H9 (cell line): Measurements from ENCODE around the gene LRRC28. TPM values are rescaled to one million over a fixed set of nuclear protein-coding genes. Genes with fewer than 3 reads are reported as not detected.

Experiments used
- DNase-seq: peaks from one replicate; pipeline ENCODE4 v3.0.0-alpha.2; 2017
- H2AFZ ChIP-seq: one replicate; pipeline ENCODE4 v1.6.1; 2013; ENCODE audit warnings: mild to moderate bottlenecking, low read length, control low read depth, moderate library complexity
- H2AK5ac ChIP-seq: 2 replicates; pipeline ENCODE4 v1.6.1; 2013; ENCODE audit warnings: low read length, control low read depth, mixed read lengths; ENCODE audit not compliant: insufficient read length
- H2BK120ac ChIP-seq: one replicate; pipeline ENCODE4 v1.6.1; 2013; ENCODE audit warnings: low read depth, mild to moderate bottlenecking, low read length, control low read depth, inconsistent platforms; ENCODE audit not compliant: poor library complexity, severe bottlenecking
- H2BK12ac ChIP-seq: 2 replicates; pipeline ENCODE4 v1.6.1; 2013; ENCODE audit warnings: low read length, control low read depth, mixed read lengths, low read depth; ENCODE audit not compliant: insufficient read length
- H2BK15ac ChIP-seq: 2 replicates; pipeline ENCODE4 v1.6.1; 2013; ENCODE audit warnings: low read depth, low read length, control low read depth
- H2BK20ac ChIP-seq: one replicate; pipeline ENCODE4 v1.6.1; 2013; ENCODE audit warnings: low read depth, mild to moderate bottlenecking, low read length, control low read depth, inconsistent platforms; ENCODE audit not compliant: poor library complexity, severe bottlenecking
- H2BK5ac ChIP-seq: 2 replicates; pipeline ENCODE4 v1.6.1; 2013; ENCODE audit warnings: low read length, control low read depth, mixed read lengths; ENCODE audit not compliant: insufficient read length
- H3K14ac ChIP-seq: 2 replicates; pipeline ENCODE4 v1.6.1; 2013; ENCODE audit warnings: low read length, control low read depth; ENCODE audit not compliant: insufficient read depth
- H3K18ac ChIP-seq: 2 replicates; pipeline ENCODE4 v1.6.1; 2013; ENCODE audit warnings: low read depth, mild to moderate bottlenecking, mixed read lengths, low read length, control low read depth; ENCODE audit not compliant: insufficient read length
- H3K23ac ChIP-seq: 2 replicates; pipeline ENCODE4 v1.6.1; 2013; ENCODE audit warnings: low read length, control low read depth, mixed read lengths, low read depth; ENCODE audit not compliant: insufficient read length
- H3K23me2 ChIP-seq: 2 replicates; pipeline ENCODE4 v1.6.1; 2013; ENCODE audit warnings: low read depth, mild to moderate bottlenecking, mixed read lengths, low read length, control low read depth; ENCODE audit not compliant: insufficient read length, poor library complexity, severe bottlenecking
- H3K27ac ChIP-seq: 2 replicates; pipeline ENCODE4 v1.5.1; 2013; ENCODE audit warnings: low read length, control low read depth, mixed read lengths, low read depth; ENCODE audit not compliant: insufficient read length
- H3K27me3 ChIP-seq: 2 replicates; pipeline ENCODE4 v1.6.1; 2013; ENCODE audit warnings: low read length, control low read depth, inconsistent platforms; ENCODE audit not compliant: insufficient read depth
- H3K4ac ChIP-seq: 2 replicates; pipeline ENCODE4 v1.6.1; 2013; ENCODE audit warnings: low read depth, mild to moderate bottlenecking, control low read depth, inconsistent platforms, low read length, moderate library complexity
- H3K4me1 ChIP-seq: 2 replicates; pipeline ENCODE4 v1.6.1; 2013; ENCODE audit warnings: low read length, control low read depth, inconsistent platforms; ENCODE audit not compliant: insufficient read depth
- H3K4me2 ChIP-seq: 2 replicates; pipeline ENCODE4 v1.6.1; 2013; ENCODE audit warnings: low read length, control low read depth, mixed read lengths; ENCODE audit not compliant: insufficient read length, insufficient read depth
- H3K56ac ChIP-seq: 2 replicates; pipeline ENCODE4 v1.6.1; 2013; ENCODE audit warnings: low read depth, mild to moderate bottlenecking, mixed read lengths, low read length, control low read depth; ENCODE audit not compliant: insufficient read length
- H3K79me1 ChIP-seq: 2 replicates; pipeline ENCODE4 v1.6.1; 2013; ENCODE audit warnings: low read depth, mild to moderate bottlenecking, moderate library complexity, low read length, control low read depth, inconsistent platforms; ENCODE audit not compliant: insufficient read depth, poor library complexity, severe bottlenecking
- H3K79me2 ChIP-seq: 2 replicates; pipeline ENCODE4 v1.6.1; 2013; ENCODE audit warnings: low read length, control low read depth, inconsistent platforms; ENCODE audit not compliant: insufficient read depth
- H3K9ac ChIP-seq: 2 replicates; pipeline ENCODE4 v1.6.1; 2013; ENCODE audit warnings: low read length, control low read depth, mixed read lengths; ENCODE audit not compliant: insufficient read length; ENCODE audit errors: extremely low read depth
- H3K9me3 ChIP-seq: one replicate; pipeline ENCODE4 v1.6.1; 2013; ENCODE audit warnings: low read depth, low read length, inconsistent platforms; ENCODE audit not compliant: control insufficient read depth
- H3T11ph ChIP-seq: one replicate; pipeline ENCODE4 v1.6.1; 2013; ENCODE audit warnings: mild to moderate bottlenecking, low read length, control low read depth, inconsistent platforms
- H4K20me1 ChIP-seq: one replicate; pipeline ENCODE4 v1.6.1; 2013; ENCODE audit not compliant: control insufficient read depth, insufficient read length, insufficient read depth
- H4K5ac ChIP-seq: 2 replicates; pipeline ENCODE4 v1.6.1; 2013; ENCODE audit warnings: low read depth, mild to moderate bottlenecking, mixed read lengths, low read length, control low read depth; ENCODE audit not compliant: insufficient read length
- H4K8ac ChIP-seq: replicated peaks from 2 replicates; pipeline ENCODE4 v1.6.1; 2013; ENCODE audit warnings: low read length, control low read depth, mixed read lengths, low read depth; ENCODE audit not compliant: insufficient read length
- H4K91ac ChIP-seq: 2 replicates; pipeline ENCODE4 v1.6.1; 2013; ENCODE audit warnings: low read depth, mild to moderate bottlenecking, moderate library complexity, mixed read lengths, low read length, control low read depth; ENCODE audit not compliant: insufficient read length
- H3K27ac Mint-ChIP-seq, 3 experiments: 2 replicates in 2 of 3; 3 replicates in 1 of 3; pipeline ENCODE4 v1.8.0; 2020 to 2021; ENCODE audit warnings: mixed read lengths in 3 of 3, mild to moderate bottlenecking in 1 of 3, moderate library complexity in 1 of 3
- H3K27me3 Mint-ChIP-seq: 2 replicates; pipeline ENCODE4 v1.8.0; 2021; ENCODE audit warnings: low read depth, mild to moderate bottlenecking, moderate library complexity, mixed read lengths
- H3K36me3 Mint-ChIP-seq, 3 experiments: 2 replicates in 2 of 3; 3 replicates in 1 of 3; pipeline ENCODE4 v1.8.0; 2020 to 2021; ENCODE audit warnings: low read depth in 3 of 3, mixed read lengths in 3 of 3; ENCODE audit not compliant: insufficient read depth in 1 of 3
- H3K4me1 Mint-ChIP-seq, 2 experiments: 2 replicates each; pipeline ENCODE4 v1.8.0; 2020; ENCODE audit warnings: mixed read lengths in 2 of 2
- H3K4me3 Mint-ChIP-seq, 2 experiments: 2 replicates in 1 of 2; 3 replicates in 1 of 2; pipeline ENCODE4 v1.8.0; 2020 to 2021; ENCODE audit warnings: mild to moderate bottlenecking in 2 of 2, mixed read lengths in 2 of 2, moderate library complexity in 1 of 2
- H3K9me3 Mint-ChIP-seq, 2 experiments: 2 replicates in 1 of 2; 3 replicates in 1 of 2; pipeline ENCODE4 v1.8.0; 2020; ENCODE audit warnings: mild to moderate bottlenecking in 2 of 2, mixed read lengths in 2 of 2, moderate library complexity in 1 of 2
- whole genome bisulfite sequencing: extraction: QIAGEN DNeasy Blood & Tissue Kit; methylation state at CpG from one replicate; pipeline ENCODE4 v1.1.7; 2013; ENCODE audit warnings: missing lambda C conversion rate, low lambda C conversion rate, mixed read lengths; ENCODE audit not compliant: insufficient read length; ENCODE audit errors: extremely low coverage; 5-methylcytosine and 5-hydroxymethylcytosine counted together
- total RNA-seq: library from RNA; stranded (reverse); gene quantifications from 2 replicates; pipeline ENCODE4 v1.2.1, GENCODE V29; 2021
- TF ChIP-seq, protein P1 (sequence below): fragments of 200-600 bp; sonication (generic); conservative IDR thresholded peaks from 3 replicates; pipeline ENCODE4 v1.8.0; 2021; ENCODE audit warnings: antibody characterized with exemption, mild to moderate bottlenecking

LRRC28 gene
- total RNA-seq, 1 experiment from 2014 or later = 17.6 TPM

DNA sequence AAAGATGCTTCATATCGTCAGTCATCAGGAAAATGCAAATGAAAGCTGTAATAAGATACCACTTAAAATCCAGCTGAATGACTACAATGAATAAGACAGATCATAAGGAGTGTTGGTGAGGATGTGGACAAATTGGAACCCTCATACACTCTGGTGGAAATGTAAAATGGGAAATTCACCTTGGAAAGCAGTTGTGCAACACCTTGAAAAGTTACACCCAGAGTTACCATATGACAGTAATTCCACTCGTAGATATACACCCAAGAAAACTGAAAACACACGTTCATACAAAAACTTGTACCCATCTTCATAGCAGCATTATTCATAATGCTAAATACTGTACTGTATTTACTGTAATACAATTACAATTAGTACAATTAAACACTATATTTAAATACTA, 4.2 kb upstream of the LRRC28 start:
- no peak overlapping the region for H3K14ac ChIP-seq
- Mint-ChIP-seq H3K27me3 (no peaks in the 10 kb centered on the region), H3K4me3 (no peak overlapping the region), H3K9me3 (no peaks in the 10 kb centered on the region), H3K36me3 (no peaks in the 10 kb centered on the region), H3K27ac (no peak overlapping the region), H3K4me1 (peaks cover 6% of the 10 kb centered on the region in 2 experiments; a peak in 2 of 4 replicates)
- H4K20me1 ChIP-seq = no peaks in the 10 kb centered on the region
- H2BK12ac ChIP-seq = no peak overlapping the region
- no peak overlapping the region for H3K27ac ChIP-seq
- H4K5ac ChIP-seq = no peak overlapping the region
- H2BK20ac ChIP-seq = no peak overlapping the region
- H2AK5ac ChIP-seq = no peak overlapping the region
- no peaks in the 10 kb centered on the region for H3K79me1 ChIP-seq
- peaks cover 3% of the 10 kb centered on the region for H3K23me2 ChIP-seq
- H3K4me1 ChIP-seq = no peaks in the 10 kb centered on the region
- H4K8ac ChIP-seq = no peak overlapping the region
- no peak overlapping the region for H2AFZ ChIP-seq
- no CpG with 5 or more reads among the region's 3 CpGs for WGBS
- H2BK120ac ChIP-seq = no peak overlapping the region
- H3K9ac ChIP-seq = no peak overlapping the region
- no peak overlapping the region for H3K4ac ChIP-seq
- no peaks in the 10 kb centered on the region for H3K9me3 ChIP-seq
- no peak overlapping the region for H4K91ac ChIP-seq
- H3K4me2 ChIP-seq = no peak overlapping the region
- H3T11ph ChIP-seq = no peak overlapping the region
- no peaks in the 10 kb centered on the region for H3K27me3 ChIP-seq
- no peak for DNase-seq
- TF ChIP-seq, protein P1, sequence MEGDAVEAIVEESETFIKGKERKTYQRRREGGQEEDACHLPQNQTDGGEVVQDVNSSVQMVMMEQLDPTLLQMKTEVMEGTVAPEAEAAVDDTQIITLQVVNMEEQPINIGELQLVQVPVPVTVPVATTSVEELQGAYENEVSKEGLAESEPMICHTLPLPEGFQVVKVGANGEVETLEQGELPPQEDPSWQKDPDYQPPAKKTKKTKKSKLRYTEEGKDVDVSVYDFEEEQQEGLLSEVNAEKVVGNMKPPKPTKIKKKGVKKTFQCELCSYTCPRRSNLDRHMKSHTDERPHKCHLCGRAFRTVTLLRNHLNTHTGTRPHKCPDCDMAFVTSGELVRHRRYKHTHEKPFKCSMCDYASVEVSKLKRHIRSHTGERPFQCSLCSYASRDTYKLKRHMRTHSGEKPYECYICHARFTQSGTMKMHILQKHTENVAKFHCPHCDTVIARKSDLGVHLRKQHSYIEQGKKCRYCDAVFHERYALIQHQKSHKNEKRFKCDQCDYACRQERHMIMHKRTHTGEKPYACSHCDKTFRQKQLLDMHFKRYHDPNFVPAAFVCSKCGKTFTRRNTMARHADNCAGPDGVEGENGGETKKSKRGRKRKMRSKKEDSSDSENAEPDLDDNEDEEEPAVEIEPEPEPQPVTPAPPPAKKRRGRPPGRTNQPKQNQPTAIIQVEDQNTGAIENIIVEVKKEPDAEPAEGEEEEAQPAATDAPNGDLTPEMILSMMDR = no peak
- H3K79me2 ChIP-seq = no peaks in the 10 kb centered on the region; the same call in 1 of the 2 replicates
- no peak overlapping the region for H3K18ac ChIP-seq
- no peak overlapping the region for H3K23ac ChIP-seq
- no peak overlapping the region for H2BK15ac ChIP-seq
- no peak overlapping the region for H3K56ac ChIP-seq
- H2BK5ac ChIP-seq = no peak overlapping the region
